ENCODE data around the gene USP5.

The USP5 gene

GRCh38 chr12:6840761-6841515 lies 11.0 kb upstream of the USP5 start, which contains the start of gene GNB3:
Gene GNB3 (plus strand): TSS chr12:6840925. CDS start chr12:6841288, 363 bp downstream.
- no peak for DNase-seq (ENCODE audit: low read depth, low spot score)

- no peak for DNase-seq (ENCODE audit: low read depth, low spot score)
These were observed 9.9 kb upstream of the USP5 start for GRCh38 chr12:6842075-6842474.

GRCh38 chr12:6843118-6843902 lies 8.6 kb upstream of the USP5 start:
- no peak for DNase-seq (ENCODE audit: low read depth, low spot score)

DNA sequence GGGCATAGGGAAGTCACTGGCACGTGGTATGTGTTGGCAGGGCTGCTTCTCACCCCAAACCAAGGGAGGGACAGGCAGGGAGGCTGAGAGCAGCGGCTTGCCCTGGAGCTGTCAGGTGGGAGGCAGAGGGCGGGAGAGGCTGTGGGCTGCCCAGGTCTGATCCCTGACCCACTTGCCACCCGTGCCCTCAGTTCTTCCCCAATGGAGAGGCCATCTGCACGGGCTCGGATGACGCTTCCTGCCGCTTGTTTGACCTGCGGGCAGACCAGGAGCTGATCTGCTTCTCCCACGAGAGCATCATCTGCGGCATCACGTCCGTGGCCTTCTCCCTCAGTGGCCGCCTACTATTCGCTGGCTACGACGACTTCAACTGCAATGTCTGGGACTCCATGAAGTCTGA lies 6.6 kb upstream of the USP5 start:
- no peak for DNase-seq (ENCODE audit: low read depth, low spot score)

DNA sequence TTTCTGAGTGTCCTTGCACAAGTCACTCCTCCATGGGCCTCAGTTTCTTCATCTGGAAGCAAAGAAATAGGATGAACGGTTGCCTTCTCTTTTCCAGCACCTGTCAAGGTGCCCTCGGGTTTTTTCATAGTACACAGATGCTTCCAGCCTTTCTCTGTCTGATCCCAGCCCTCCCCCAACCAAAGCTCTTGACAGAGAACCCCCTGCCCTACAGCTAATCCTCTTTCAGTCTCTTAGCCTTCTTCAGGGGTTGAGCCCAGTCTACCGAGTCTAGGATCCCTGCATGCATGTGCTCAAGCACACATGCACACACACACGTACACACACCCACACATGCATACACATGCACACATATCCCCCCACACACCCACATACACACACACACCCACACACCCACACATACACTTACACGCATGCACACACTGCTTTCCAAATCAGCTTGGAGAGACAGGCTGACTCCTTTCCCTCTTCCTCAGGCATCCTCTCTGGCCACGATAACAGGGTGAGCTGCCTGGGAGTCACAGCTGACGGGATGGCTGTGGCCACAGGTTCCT lies 5.6 kb upstream of the USP5 start:
- DNase-seq (ENCODE audit: low read depth, low spot score): no peak

GRCh38 chr12:6847676-6848075 lies 4.3 kb upstream of the USP5 start:
- no peak for DNase-seq (ENCODE audit: low read depth, low spot score)

- no peak for DNase-seq (ENCODE audit: low read depth, low spot score)
These were observed 2.5 kb upstream of the USP5 start for GRCh38 chr12:6849427-6849826.

DNA sequence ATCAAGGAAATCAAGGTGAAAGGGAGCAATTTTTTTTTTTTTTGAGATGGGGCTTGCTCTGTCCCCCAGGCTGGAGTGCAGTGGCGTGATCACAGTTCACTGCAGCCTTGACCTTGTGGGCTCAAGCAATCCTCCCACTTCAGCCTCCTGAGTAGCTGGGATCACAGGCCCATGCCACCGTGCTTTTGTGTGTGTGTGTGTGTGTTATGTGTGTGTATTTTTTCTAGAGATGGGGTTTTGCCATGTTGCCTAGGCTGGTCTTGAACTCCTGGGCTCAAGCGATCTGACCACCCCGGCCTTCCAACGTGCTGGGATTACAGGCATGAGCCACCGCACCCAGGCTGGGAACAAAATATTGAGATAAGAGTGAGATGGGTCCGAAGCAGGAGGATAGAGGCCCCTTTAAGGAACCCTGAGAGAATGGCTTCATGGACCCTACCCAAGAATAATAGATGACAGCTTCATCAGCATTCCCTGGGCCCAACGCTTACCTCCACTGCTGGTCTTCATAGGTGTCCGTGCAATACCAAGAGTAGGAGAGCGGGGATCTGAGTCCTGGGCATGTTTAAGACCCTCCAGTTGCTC lies 1.9 kb upstream of the USP5 start:
- DNase-seq (ENCODE audit: low read depth, low spot score): no peak

DNA sequence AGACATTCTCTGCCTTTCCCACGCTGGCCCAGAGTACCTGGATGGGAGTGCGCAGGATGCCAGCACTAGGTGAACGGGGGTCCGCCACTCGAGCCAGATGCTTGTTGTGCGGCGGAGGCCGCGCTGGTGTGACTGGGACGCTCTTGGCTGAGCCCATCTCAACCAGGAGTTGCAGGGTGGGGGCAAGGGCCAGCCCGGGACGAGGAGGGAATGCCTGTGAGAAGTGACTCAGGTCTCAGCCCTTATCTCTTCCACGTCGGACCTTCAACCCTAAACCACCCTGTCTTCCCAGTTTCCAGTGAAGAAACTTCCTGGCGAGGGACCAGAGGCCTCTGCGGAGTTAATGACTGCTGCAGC lies 1.2 kb upstream of the USP5 start:
- no peak for DNase-seq (ENCODE audit: low read depth, low spot score)

DNA sequence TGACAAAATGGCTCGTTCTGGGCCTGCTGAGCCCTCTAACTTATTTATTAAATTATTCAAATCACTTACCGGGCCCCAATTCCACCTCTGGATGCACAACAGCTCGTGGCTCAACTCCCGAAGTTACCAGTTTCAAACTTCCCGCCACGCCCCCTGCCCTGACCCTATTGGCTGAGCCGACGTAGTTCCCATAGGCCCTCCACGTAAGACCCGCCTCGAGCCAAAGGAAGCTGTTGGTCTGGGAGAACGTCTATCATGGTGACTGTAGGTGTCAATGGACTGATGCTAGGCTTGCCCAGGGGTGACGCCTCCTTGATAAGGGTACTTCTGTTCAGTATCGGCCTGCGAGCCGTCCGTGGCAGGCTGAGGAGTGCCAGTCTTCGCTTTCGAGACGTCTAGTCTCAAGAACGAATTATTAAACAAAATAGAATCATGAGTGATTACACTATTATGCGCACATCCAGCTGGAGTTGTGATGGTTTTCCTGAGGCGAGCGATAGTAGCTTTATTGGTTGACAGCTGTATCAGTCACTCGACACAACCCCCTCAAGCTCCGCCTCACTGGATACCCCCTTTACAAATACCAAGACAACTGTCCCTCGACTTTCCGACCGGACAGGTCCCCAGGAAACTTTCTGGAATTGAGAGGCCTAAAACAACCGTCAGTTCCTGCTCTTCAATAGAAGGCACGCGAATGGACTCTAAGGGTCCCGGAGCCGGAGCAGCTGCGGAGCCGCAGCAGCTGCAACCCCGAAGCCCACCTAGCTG lies 613 bp upstream of the USP5 start, which contains the start of gene CDCA3:
Gene CDCA3 (minus strand): TSS at position 134 of the 768 bp plus-strand sequence. CDS start 334 bp downstream, outside the sequence.
- peak; percentile 85 for DNase-seq (ENCODE audit: low read depth, low spot score)

GRCh38 chr12:6852651-6853354 lies 853 bp downstream of the USP5 start:
- DNase-seq (ENCODE audit: low read depth, low spot score): peak; percentile 56

GRCh38 chr12:6853626-6854025 lies 1.7 kb downstream of the USP5 start:
- no peak for DNase-seq (ENCODE audit: low read depth, low spot score)

GRCh38 chr12:6854036-6854435 lies 2.1 kb downstream of the USP5 start:
- no peak for DNase-seq (ENCODE audit: low read depth, low spot score)

DNA sequence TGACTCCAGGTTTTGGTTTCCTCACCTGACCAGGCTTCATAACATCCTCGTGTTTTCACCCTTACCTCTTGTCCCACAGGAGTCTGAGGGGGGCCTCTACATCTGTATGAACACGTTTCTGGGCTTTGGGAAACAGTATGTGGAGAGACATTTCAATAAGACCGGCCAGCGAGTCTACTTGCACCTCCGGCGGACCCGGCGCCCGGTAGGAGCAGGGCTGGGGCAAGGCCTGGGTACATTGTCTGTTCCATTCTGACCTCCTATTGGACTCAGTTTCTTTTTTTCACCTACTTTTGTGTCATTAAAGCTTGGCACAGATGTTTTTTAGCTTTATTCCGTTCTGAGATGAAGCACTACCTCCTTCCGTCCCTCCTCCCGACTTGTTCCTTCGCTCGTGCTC lies 3.4 kb downstream of the USP5 start:
- DNase-seq (ENCODE audit: low read depth, low spot score): no peak

- DNase-seq (ENCODE audit: low read depth, low spot score): no peak
These were observed 6.8 kb downstream of the USP5 start for GRCh38 chr12:6858799-6859198.

DNA sequence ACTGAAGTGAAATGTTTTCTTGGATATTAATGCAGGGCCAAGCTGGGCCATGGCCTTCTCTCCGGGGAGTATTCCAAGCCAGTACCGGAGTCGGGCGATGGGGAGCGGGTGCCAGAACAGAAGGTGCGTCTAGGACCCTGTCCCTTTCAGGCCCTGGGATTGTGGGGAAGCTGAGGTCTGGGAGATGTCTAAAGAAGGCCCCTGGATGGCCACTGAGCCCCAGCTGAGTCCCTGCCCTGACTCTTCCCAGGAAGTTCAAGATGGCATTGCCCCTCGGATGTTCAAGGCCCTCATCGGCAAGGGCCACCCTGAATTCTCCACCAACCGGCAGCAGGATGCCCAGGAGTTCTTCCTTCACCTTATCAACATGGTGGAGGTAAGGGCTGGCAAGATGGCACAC lies 8.2 kb downstream of the USP5 start:
- no peak for DNase-seq (ENCODE audit: low read depth, low spot score)

- DNase-seq (ENCODE audit: low read depth, low spot score): no peak
These were observed 9.0 kb downstream of the USP5 start for GRCh38 chr12:6860942-6861341.

DNA sequence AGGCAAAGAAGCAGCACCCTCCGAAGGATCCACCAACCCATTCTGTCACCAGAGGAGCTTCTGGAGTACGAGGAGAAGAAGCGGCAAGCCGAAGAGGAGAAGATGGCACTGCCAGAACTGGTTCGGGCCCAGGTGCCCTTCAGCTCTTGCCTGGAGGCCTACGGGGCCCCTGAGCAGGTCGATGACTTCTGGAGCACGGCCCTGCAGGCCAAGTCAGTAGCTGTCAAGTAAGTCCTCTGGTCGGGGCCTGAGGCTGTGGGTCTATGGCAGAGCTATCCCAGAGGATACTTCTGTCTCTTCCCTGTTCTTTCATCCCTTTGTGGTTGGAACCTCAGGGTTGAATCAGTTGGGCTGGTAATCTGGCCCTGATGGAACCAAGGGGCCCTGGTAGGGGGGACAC lies 9.4 kb downstream of the USP5 start:
- no peak for DNase-seq (ENCODE audit: low read depth, low spot score)

DNA sequence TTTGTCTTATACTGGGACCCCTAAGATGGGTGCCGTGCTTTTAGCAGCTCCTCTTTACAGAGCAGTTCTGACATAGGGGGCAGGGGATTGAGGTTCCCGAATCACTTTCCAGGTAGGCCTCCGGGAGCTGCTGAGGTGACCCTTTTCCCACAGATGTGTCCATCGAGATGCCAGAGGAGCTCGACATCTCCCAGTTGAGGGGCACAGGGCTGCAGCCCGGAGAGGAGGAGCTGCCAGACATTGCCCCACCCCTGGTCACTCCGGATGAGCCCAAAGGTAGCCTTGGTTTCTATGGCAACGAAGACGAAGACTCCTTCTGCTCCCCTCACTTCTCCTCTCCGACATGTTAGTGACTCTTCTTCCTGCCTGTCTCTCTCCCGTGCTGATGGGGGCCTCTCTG lies 11.1 kb downstream of the USP5 start:
- DNase-seq (ENCODE audit: low read depth, low spot score): no peak

DNA sequence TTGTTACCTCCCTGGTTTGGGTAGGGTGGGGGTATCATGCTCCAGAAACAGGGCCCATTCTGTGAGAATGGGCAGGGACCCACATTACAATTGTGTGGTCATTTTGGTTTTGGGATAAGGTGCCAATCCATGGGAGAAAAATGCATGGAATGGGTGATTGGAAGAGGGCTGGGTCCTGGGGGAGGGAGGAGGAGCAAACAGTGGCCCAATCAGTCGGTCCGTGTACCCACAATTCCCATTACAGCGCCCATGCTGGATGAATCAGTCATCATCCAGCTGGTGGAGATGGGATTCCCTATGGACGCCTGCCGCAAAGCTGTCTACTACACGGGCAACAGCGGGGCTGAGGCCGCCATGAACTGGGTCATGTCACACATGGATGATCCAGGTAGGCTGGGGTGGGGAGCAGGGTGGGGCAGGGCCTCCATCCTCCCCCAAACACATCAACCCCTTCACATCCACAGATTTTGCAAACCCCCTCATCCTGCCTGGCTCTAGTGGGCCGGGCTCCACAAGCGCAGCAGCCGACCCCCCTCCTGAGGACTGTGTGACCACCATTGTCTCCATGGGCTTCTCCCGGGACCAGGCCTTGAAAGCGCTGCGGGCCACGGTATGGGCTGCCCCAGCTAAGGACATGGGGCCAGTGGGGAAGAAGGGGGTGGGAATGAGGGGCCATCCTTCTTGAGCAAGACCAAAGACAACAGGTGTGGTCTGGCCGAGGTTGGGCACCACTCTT lies 11.8 kb downstream of the USP5 start:
- DNase-seq (ENCODE audit: low read depth, low spot score): no peak
